ENCODE results near the gene UPP1.

- TF ChIP-seq CTCF (conservative IDR thresholded peaks at IDR 0.05; ENCODE audit: low read depth, low read length) (no peak), EZH2phosphoT487 (IDR thresholded peaks at IDR 0.05; ENCODE audit: borderline replicate concordance, low read length) (no peak)
Measured at GRCh38 chr7:48130658-48131108, 41.6 kb downstream of the UPP1 start.

Data from PC-3 (cell line).